Neutrophil (primary cell): ENCODE results near the gene RANBP1.
A peak's percentile ranks its signal among the peaks of the same experiment; 100 is the strongest.
"Not testable (repeated sequence)": the region's sequence is repeated elsewhere in the genome, so short reads cannot be mapped to it uniquely, and the experiment has no call there.

Source experiments
- H3K27ac ChIP-seq: fragments of 200-600 bp; sonication (generic); 2 replicates; pipeline ENCODE4 v1.5.1; 2016; ENCODE audit warnings: mild to moderate bottlenecking, moderate library complexity
- H3K27me3 ChIP-seq: fragments of 200-600 bp; sonication (generic); 2 replicates; pipeline ENCODE4 v1.6.0; 2016; ENCODE audit warnings: mild to moderate bottlenecking
- H3K36me3 ChIP-seq: fragments of 200-600 bp; sonication (generic); 2 replicates; pipeline ENCODE4 v1.5.1; 2017
- H3K4me1 ChIP-seq, 2 experiments: fragments of 200-600 bp in 1 of 2; sonication (generic) in 1 of 2; 1 replicate in 1 of 2; 2 replicates in 1 of 2; pipeline versions ENCODE4 v1.5.1 to v1.6.1; 2013 to 2016; ENCODE audit warnings: low read depth in 1 of 2, low read length in 1 of 2, mild to moderate bottlenecking in 1 of 2, moderate library complexity in 1 of 2; ENCODE audit not compliant: control insufficient read depth in 1 of 2, insufficient read depth in 1 of 2
- H3K4me3 ChIP-seq, 2 experiments: fragments of 200-600 bp in 1 of 2; sonication (generic) in 1 of 2; 1 replicate in 1 of 2; 2 replicates in 1 of 2; pipeline ENCODE4 v1.5.1; 2013 to 2016; ENCODE audit warnings: low read depth in 1 of 2, low read length in 1 of 2, mild to moderate bottlenecking in 1 of 2, moderate library complexity in 1 of 2
- H3K9me3 ChIP-seq: fragments of 200-600 bp; sonication (generic); 2 replicates; pipeline ENCODE4 v1.5.1; 2016
- CTCF ChIP-seq: fragments of 200-600 bp; sonication (generic); IDR thresholded peaks from 2 replicates; pipeline ENCODE4 v1.5.1; 2016; ENCODE audit warnings: antibody characterized with exemption

The RANBP1 gene

GRCh38 chr22:20115691-20116375 is at the start of gene RANBP1:
Gene RANBP1 (plus strand): TSS chr22:20116104. CDS start chr22:20116185, 81 bp downstream.
- Histone ChIP-seq H3K4me1 (peaks cover 23% of the 10 kb centered on the region in 2 experiments), H3K36me3 (peaks cover 54% of the 10 kb centered on the region), H3K27me3 (no peaks in the 10 kb centered on the region), H3K4me3 (peak within 1 kb of the TSS; percentile 81 to 82), H3K27ac (peak within 1 kb of the TSS; percentile 81), H3K9me3 (no peaks in the 10 kb centered on the region)
- TF ChIP-seq CTCF: no peak

- H3K36me3 ChIP-seq: peaks cover 51% of the 10 kb centered on the region
- no peaks in the 10 kb centered on the region for H3K27me3 ChIP-seq
- no peaks in the 10 kb centered on the region for H3K9me3 ChIP-seq
- no peak for TF ChIP-seq CTCF
- no peak overlapping the region for H3K4me3 ChIP-seq
- H3K27ac ChIP-seq: no peak overlapping the region
- H3K4me1 ChIP-seq: no peaks in the 10 kb centered on the region
These were observed 49.1 kb upstream of the RANBP1 start for GRCh38 chr22:20066617-20067383.

GRCh38 chr22:20067384-20067682 is 48.6 kb upstream of the RANBP1 start:
- H3K4me3 ChIP-seq, H3K27me3 ChIP-seq, H3K27ac ChIP-seq, H3K4me1 ChIP-seq, H3K9me3 ChIP-seq: not testable (repeated sequence)
- peaks cover 45% of the 10 kb centered on the region for H3K36me3 ChIP-seq

- Histone ChIP-seq H3K27ac (no peak overlapping the region), H3K9me3 (no peaks in the 10 kb centered on the region), H3K27me3 (no peaks in the 10 kb centered on the region), H3K36me3 (peaks cover 32% of the 10 kb centered on the region), H3K4me3 (no peak overlapping the region), H3K4me1 (no peaks in the 10 kb centered on the region)
- TF ChIP-seq CTCF: no peak
These were observed 47.3 kb upstream of the RANBP1 start for GRCh38 chr22:20068640-20069039.

- no peak for TF ChIP-seq CTCF
- H3K4me1 ChIP-seq: no peaks in the 10 kb centered on the region
- H3K27ac ChIP-seq: no peak overlapping the region
- H3K27me3 ChIP-seq: no peaks in the 10 kb centered on the region
- H3K4me3 ChIP-seq: no peak overlapping the region
- peaks cover 24% of the 10 kb centered on the region for H3K36me3 ChIP-seq
- H3K9me3 ChIP-seq: no peaks in the 10 kb centered on the region
These were observed 46.4 kb upstream of the RANBP1 start for GRCh38 chr22:20069331-20070042.

GRCh38 chr22:20071524-20071972 is 44.4 kb upstream of the RANBP1 start:
- no peaks in the 10 kb centered on the region for H3K4me1 ChIP-seq
- no peak for TF ChIP-seq CTCF
- no peak overlapping the region for H3K27ac ChIP-seq
- no peaks in the 10 kb centered on the region for H3K27me3 ChIP-seq
- H3K9me3 ChIP-seq: no peaks in the 10 kb centered on the region
- H3K36me3 ChIP-seq: peaks cover 3% of the 10 kb centered on the region
- no peak overlapping the region for H3K4me3 ChIP-seq
